H54 (cell line): ENCODE measurements around the gene GINS1.

Experiments
- DNase-seq: peaks from one replicate; pipeline ENCODE4 v3.0.0; 2011; ENCODE audit warnings: low spot score, mixed read lengths; ENCODE audit not compliant: insufficient read length
- FAIRE-seq: peaks from 3 replicates; lab custom pipeline; 2011; peaks lifted over from hg19 to GRCh38; lab: Jason Lieb, UNC
- POLR2A ChIP-seq: IDR thresholded peaks from 2 replicates; pipeline ENCODE4 v1.6.1; 2011; ENCODE audit warnings: low read depth, mild to moderate bottlenecking, low read length

GINS1 gene

GRCh38 chr20:25481918-25482253 lies 74.4 kb downstream of the GINS1 start:
- DNase-seq: no peak
- no peak for FAIRE-seq
- no peak for TF ChIP-seq POLR2A

- FAIRE-seq (no peak), DNase-seq (no peak)
- TF ChIP-seq POLR2A: no peak
Observed at GRCh38 chr20:25483431-25484132, 76.1 kb downstream of the GINS1 start.

- DNase-seq (no peak), FAIRE-seq (no peak)
- no peak for TF ChIP-seq POLR2A
Observed at GRCh38 chr20:25484224-25484846, 76.9 kb downstream of the GINS1 start.

GRCh38 chr20:25484911-25485511 lies 77.5 kb downstream of the GINS1 start:
- FAIRE-seq (no peak), DNase-seq (no peak)
- TF ChIP-seq POLR2A: no peak

GRCh38 chr20:25485872-25486271 lies 78.4 kb downstream of the GINS1 start:
- no peak for DNase-seq
- FAIRE-seq: no peak
- TF ChIP-seq POLR2A: no peak

GRCh38 chr20:25486377-25486776 lies 78.9 kb downstream of the GINS1 start:
- DNase-seq: no peak
- no peak for TF ChIP-seq POLR2A
- FAIRE-seq: no peak

GRCh38 chr20:25487306-25487705 lies 79.8 kb downstream of the GINS1 start:
- no peak for TF ChIP-seq POLR2A
- FAIRE-seq: no peak

GRCh38 chr20:25487975-25488374 lies 80.5 kb downstream of the GINS1 start:
- DNase-seq: no peak
- no peak for TF ChIP-seq POLR2A
- no peak for FAIRE-seq

More at GRCh38 chr20:25487306-25487705, 79.8 kb downstream of the GINS1 start:
- DNase-seq: no peak

GRCh38 chr20:25489221-25489871 lies 81.9 kb downstream of the GINS1 start:
- DNase-seq (no peak), FAIRE-seq (no peak)
- TF ChIP-seq POLR2A: no peak

- no peak for FAIRE-seq
- TF ChIP-seq POLR2A: no peak
- DNase-seq: no peak
Observed at GRCh38 chr20:25490656-25491445, 83.4 kb downstream of the GINS1 start.

GRCh38 chr20:25491446-25492038 lies 84.1 kb downstream of the GINS1 start:
- TF ChIP-seq POLR2A: no peak
- FAIRE-seq (no peak), DNase-seq (no peak)

GRCh38 chr20:25493137-25493536 lies 85.7 kb downstream of the GINS1 start:
- no peak for TF ChIP-seq POLR2A
- FAIRE-seq (no peak), DNase-seq (no peak)

GRCh38 chr20:25493748-25494505 lies 86.5 kb downstream of the GINS1 start:
- no peak for TF ChIP-seq POLR2A
- FAIRE-seq (no peak), DNase-seq (no peak)
